Measurements from ENCODE around the gene ATPAF2.

Gene ATPAF2

GRCh38 chr17:18039535-18040260 lies 730 bp upstream of the ATPAF2 start:
- DNase-seq (ENCODE audit: low read depth in 2 of 2) = no peak

DNA sequence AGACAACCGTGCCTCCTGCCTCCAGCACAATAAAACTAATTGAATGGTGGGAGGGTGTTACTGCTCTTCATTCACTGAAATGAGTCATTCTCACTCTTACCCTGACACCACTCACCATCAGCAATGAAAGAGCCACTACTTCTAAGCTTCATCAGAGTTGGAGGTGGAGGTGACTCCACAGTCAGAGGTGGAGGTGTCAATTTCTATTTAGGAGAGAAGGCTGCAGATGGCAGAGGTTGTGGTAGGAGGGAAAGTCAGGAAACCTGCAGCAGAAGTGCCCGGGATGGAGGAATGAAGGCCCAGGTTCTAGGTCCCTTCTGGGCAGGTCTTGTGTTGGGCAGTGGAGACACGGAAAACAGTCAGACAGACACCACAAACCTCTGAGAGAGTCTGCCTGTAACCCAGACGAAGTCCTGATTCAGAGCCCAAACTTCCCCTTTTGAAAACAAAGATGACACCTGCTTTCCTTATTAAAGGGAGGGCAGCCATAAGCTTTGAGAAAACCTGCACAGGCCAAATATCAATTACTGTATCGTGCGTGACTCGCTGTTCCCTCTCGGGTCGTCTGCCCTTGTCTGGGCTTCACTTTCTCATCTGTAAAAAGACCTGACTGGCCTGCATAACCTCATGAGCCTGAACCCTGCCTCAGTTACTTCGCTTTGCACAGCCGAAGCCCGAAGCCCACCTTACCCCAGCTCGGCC lies 668 bp downstream of the ATPAF2 start:
- no peak for DNase-seq (ENCODE audit: low read depth in 2 of 2)

- DNase-seq (ENCODE audit: low read depth in 2 of 2) = no peak
These were observed 1.5 kb downstream of the ATPAF2 start for GRCh38 chr17:18037486-18037885.

- DNase-seq (ENCODE audit: low read depth in 2 of 2) = no peak
These were observed 3.3 kb downstream of the ATPAF2 start for GRCh38 chr17:18035704-18036103.

- DNase-seq (ENCODE audit: low read depth in 2 of 2) = peak in 1 of 2 donors; percentile 20
These were observed 5.4 kb downstream of the ATPAF2 start for GRCh38 chr17:18033442-18034099.

- no peak for DNase-seq (ENCODE audit: low read depth in 2 of 2)
These were observed 7.0 kb downstream of the ATPAF2 start for GRCh38 chr17:18031955-18032354.

GRCh38 chr17:18028952-18029540 lies 9.9 kb downstream of the ATPAF2 start:
- no peak for DNase-seq (ENCODE audit: low read depth in 2 of 2)

DNA sequence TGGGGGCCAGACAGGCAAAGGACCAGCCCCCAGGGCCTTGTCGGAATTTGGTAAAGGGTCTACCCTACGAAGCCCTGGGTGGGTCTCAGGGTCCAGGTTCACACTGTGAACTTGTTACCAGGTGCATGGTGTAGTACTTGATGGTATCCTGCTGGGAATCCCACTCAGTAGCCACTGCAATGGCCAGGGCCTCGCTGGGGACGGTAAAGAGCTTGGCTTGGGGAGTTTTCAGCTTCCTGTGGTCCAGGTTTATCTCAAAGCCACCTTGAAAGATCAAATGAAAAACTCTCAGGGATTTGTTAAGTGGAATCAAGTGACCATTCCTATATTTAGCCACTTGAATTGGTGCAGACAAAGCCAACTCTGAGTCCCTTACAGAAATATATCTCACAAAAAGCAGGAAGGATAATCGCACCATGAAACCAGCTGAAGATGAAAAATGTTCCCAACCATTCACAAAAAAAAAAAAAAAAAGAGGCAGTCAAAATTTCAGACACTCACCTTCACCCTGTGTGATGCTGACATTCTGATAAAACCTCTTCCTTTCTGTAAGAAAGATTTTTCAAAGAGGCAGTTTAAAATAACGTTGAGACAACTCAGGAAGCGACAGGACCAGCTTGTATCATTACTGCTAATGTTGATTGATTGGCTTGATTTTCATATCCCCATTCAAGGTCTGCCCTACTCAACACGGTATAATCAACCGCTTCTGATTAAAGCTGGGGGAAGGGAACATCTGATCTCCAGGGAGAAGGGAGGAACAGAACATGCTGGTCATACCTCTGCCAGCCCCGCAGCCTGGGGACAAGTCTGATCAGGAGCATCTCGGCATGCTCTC lies 10.6 kb downstream of the ATPAF2 start:
- no peak for DNase-seq (ENCODE audit: low read depth in 2 of 2)

DNA sequence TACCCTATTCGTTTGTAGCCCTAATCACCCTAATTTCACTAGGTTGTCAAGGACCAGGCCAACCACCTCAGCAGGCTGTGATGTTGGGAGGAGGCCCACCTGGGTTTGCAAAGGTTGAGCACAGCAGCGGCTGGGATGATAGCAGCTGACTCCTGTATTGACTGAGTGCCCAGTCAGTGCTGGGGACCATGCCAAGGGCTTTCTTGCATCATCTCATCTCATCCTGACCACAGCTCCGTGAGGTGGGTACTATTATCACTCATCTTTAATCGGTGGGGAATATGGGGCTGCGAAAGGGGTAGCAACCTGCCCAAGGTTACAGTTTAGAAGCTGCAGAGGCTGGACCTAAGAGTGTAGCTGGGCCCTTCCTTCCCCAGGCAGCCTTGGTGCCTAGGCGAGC lies 11.7 kb downstream of the ATPAF2 start:
- no peak for DNase-seq (ENCODE audit: low read depth in 2 of 2)

DNA sequence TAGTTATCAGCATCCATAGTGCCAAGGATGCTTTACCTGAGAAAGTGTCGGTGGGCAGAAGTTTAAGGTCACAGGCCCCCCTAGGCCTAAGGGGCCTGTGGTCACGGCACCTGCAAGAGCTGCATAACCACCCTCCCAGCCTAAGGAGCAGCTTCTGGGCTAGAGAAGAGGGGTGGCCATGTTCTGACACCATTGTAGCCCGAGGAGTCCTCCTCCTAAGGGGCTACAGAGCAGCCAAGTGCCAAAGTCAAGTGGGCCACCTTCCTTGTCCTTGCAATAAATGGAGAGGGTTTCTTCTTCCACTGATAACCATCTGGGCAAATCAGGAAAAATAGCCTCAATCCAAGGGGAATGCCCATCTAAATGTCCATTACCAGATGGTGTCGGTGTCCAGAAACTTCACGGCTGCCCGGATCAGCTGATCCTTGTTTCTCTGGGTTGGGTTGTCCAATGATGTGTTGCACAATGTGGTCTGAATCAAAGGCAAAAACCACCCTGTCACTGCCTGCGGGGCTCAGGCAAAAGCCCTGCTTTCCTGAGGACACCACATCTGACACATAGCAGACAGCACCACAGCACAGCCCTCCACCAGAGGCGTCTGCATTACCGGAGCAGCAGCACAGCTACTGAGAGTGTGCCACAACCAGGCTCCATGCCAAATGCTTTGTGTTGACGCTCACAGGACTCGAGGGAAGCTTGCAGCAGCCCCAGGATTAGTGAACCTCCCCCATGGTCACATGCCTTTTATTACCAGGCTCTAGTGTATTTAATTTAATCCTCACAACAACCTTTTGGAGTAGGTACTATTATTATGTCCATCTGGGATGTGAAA lies 12.8 kb downstream of the ATPAF2 start:
- no peak for DNase-seq (ENCODE audit: low read depth in 2 of 2)

- no peak for DNase-seq (ENCODE audit: low read depth in 2 of 2)
These were observed 13.6 kb downstream of the ATPAF2 start for GRCh38 chr17:18025241-18025944.

GRCh38 chr17:18021372-18021771 lies 17.6 kb downstream of the ATPAF2 start:
- no peak for DNase-seq (ENCODE audit: low read depth in 2 of 2)

GRCh38 chr17:18020971-18021370 lies 18.0 kb downstream of the ATPAF2 start:
- DNase-seq (ENCODE audit: low read depth in 2 of 2) = no peak

- no peak for DNase-seq (ENCODE audit: low read depth in 2 of 2)
These were observed 19.2 kb downstream of the ATPAF2 start for GRCh38 chr17:18019838-18020154.

DNA sequence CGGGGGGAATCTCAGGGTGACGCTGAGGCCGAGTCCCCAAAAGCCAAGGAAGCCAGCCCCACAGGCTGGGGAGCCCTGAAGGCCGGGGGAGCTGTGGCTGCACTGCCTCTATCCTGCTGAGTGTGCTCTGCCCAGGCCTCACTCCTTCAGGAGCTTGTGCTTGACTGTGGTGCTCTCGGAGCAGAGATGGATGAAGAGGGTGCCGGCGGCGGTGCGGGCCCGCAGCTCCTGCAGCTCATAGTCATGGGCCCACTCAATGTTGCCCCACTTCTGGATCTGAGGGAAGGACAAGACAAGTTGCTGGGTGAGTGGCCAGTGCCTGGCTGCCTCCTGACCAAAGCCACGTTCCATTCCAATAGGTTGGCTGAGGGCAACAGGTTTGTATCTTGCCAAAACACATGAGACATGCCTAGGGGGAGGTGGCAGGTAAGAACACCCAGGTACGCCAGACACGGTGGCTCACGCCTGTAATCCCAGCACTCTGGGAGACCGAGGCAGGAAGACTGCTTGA lies 20.5 kb downstream of the ATPAF2 start:
- DNase-seq (ENCODE audit: low read depth in 2 of 2) = no peak

DNA sequence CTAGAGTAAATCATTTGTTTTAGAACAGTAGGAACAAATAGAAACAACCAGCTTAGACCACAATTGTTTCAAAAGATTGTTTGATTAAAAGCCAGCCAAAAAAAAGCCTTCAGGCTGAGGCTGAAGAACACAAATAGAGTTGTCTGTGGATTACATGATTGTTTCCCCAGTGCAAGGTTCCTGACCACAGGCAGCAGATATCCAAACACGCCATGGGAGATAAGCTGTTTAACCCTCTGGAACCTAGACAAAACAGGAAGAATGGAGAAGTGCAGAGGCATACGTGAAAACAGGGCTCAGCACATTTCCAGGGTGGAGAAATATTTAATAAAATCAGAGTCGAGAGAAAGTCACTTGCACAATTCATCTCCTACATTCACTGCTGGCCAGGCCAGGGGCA lies 21.0 kb downstream of the ATPAF2 start:
- DNase-seq (ENCODE audit: low read depth in 2 of 2) = no peak

- no peak for DNase-seq (ENCODE audit: low read depth in 2 of 2)
These were observed 22.5 kb downstream of the ATPAF2 start for GRCh38 chr17:18016426-18016825.

DNA sequence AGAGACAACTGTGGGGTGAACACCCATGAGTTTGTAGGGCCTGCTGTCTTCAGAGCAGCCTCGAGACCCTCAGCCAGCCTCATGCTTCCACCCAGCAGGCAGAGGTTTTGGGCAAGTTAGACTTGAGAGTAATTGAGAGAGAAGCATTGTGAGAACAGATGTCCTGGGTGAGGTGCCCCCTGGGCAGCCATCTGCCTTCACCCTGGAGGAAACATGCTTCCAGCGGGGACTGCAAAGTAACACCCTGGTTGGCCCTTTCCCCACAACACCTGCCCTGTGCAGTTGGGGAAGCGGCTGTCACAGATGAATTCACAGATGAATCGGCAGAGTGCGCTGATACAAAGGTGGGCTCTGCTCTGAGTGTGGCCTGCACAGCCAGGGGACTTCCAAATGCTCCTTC lies 23.4 kb downstream of the ATPAF2 start:
- DNase-seq (ENCODE audit: low read depth in 2 of 2) = no peak

DNA sequence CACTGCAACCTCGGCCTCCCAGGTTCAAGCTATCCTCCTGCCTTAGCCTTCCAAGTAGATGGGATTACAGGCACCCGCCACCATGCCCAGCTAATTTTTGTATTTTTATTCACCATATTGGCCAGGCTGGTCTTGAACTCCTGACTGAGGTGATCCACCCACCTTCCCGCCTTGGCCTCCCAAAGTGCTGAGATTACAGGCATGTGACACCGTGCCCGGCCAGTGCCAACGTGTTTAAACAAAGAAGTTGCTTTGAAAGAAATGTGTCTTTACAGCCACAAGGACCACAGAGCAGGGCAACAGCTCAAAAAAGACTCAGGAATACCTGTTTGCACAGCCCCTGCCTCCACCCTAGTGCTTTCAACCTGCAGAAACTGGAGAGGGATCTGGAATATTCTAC lies 25.0 kb downstream of the ATPAF2 start:
- no peak for DNase-seq (ENCODE audit: low read depth in 2 of 2)

- no peak for DNase-seq (ENCODE audit: low read depth in 2 of 2)
These were observed 27.7 kb downstream of the ATPAF2 start for GRCh38 chr17:18011286-18011685.

Measured in activated CD8-positive, alpha-beta memory T cell treated with anti-CD3 and anti-CD28 coated beads for 4 hours (primary cell).